ENCODE results near the gene TMEM101.

GRCh38 chr17:44000141-44000860, 14.5 kb downstream of the TMEM101 start:
- TF ChIP-seq CTCF (IDR thresholded peaks at IDR 0.05) (no peak), POLR2A (IDR thresholded peaks at IDR 0.05) (no peak), EP300 (IDR thresholded peaks at IDR 0.05) (no peak)
